HCT116 (cell line): Measurements from ENCODE around the gene MUS81. TPM values are rescaled to one million over a fixed set of nuclear protein-coding genes. Genes with fewer than 3 reads are reported as not detected.

Source experiments
- ATAC-seq: fragments of 200-7000 bp; cut with Tn5 transposase; 2 replicates; pipeline ENCODE4 v1.9.1; 2020; ENCODE audit warnings: mild to moderate bottlenecking, moderate library complexity
- BruUV-seq: library from RNA; stranded (reverse); fragments of 400-500 nt; replicated peaks from 2 replicates; lab custom pipeline; 2021; lab: Mats Ljungman, UMichigan
- CTCF ChIA-PET: fragments of 300-600 bp; sonication (Branson Sonifier 250); formaldehyde crosslinking; loops from one replicate; lab custom pipeline; 2021; ENCODE audit warnings: antibody characterized with exemption; lab: Charles Lee
- POLR2A ChIA-PET: fragments of 300-600, 350-600 bp; sonication (Branson Sonifier 250); formaldehyde crosslinking; loops from one replicate; lab custom pipeline; 2021; ENCODE audit warnings: antibody characterized with exemption; lab: Charles Lee
- RAD21 ChIA-PET, 2 experiments: fragments of 300-600 bp; sonication (Branson Sonifier 250); formaldehyde crosslinking; loops; one replicate each; lab custom pipeline; 2023; ENCODE audit warnings: low total read pairs in 2 of 2; ENCODE audit not compliant: uncharacterized antibody in 2 of 2, unreplicated experiment in 2 of 2, low non-redundant PET in 1 of 2; lab: Charles Lee
- DNase-seq: peaks from one replicate; pipeline ENCODE4 v3.0.0-alpha.2; 2010; ENCODE audit warnings: low read depth, low spot score
- H2AFZ ChIP-seq: fragments of 200-600 bp; shearing (Covaris generic), sonication (generic); 2 replicates; pipeline ENCODE4 v1.6.1; 2017; ENCODE audit warnings: low read depth, mixed run types, mixed read lengths, antibody characterized with exemption, low read length; ENCODE audit not compliant: poor library complexity, severe bottlenecking
- H3K27ac ChIP-seq: 2 replicates; pipeline ENCODE4 v1.5.1; 2012; ENCODE audit warnings: low read depth, low read length
- H3K27me3 ChIP-seq: fragments of 200-600 bp; sonication (generic); 2 replicates; pipeline ENCODE4 v1.6.1; 2016; ENCODE audit warnings: mixed run types, low read length, mixed read lengths; ENCODE audit not compliant: insufficient read depth
- H3K36me3 ChIP-seq, 2 experiments: fragments of 200-500 bp in 1 of 2; fragments of 200-600 bp in 1 of 2; sonication (Bioruptor generic) in 1 of 2; sonication (generic) in 1 of 2; 2 replicates each; pipeline versions ENCODE4 v1.5.1 to v1.6.1; 2014 to 2016; ENCODE audit warnings: low read length in 2 of 2, inconsistent platforms in 1 of 2, mixed read lengths in 1 of 2, mixed run types in 1 of 2; ENCODE audit not compliant: insufficient read depth in 2 of 2, control insufficient read depth in 1 of 2
- H3K4me1 ChIP-seq, 2 experiments: fragments of 200-600 bp in 1 of 2; sonication (generic) in 1 of 2; 2 replicates each; pipeline versions ENCODE4 v1.5.1 to v1.6.1; 2012 to 2017; ENCODE audit warnings: low read length in 2 of 2, inconsistent platforms in 1 of 2, mild to moderate bottlenecking in 1 of 2, mixed read lengths in 1 of 2, mixed run types in 1 of 2, moderate library complexity in 1 of 2; ENCODE audit not compliant: insufficient read depth in 2 of 2, control insufficient read depth in 1 of 2
- H3K4me2 ChIP-seq: fragments of 200-600 bp; sonication (generic); 2 replicates; pipeline ENCODE4 v1.6.1; 2017; ENCODE audit warnings: mixed run types, low read length, mixed read lengths
- H3K4me3 ChIP-seq, 2 experiments: fragments of 200-600 bp in 1 of 2; sonication (generic) in 1 of 2; replicated peaks in 1 of 2; 2 replicates each; pipeline ENCODE4 v1.5.1; 2011 to 2016; ENCODE audit warnings: low read length in 2 of 2, control low read depth in 1 of 2, low read depth in 1 of 2, mild to moderate bottlenecking in 1 of 2, mixed read lengths in 1 of 2, mixed run types in 1 of 2
- H3K79me2 ChIP-seq: fragments of 200-600 bp; sonication (generic); 2 replicates; pipeline ENCODE4 v1.6.1; 2017; ENCODE audit warnings: mild to moderate bottlenecking, mixed run types, low read length, moderate library complexity, mixed read lengths; ENCODE audit not compliant: insufficient read depth
- H3K9ac ChIP-seq: fragments of 200-600 bp; sonication (generic); 2 replicates; pipeline ENCODE4 v1.6.1; 2016; ENCODE audit warnings: low read length, mixed read lengths
- H3K9me2 ChIP-seq: fragments of 200-600 bp; sonication (generic), shearing (Covaris generic); 2 replicates; pipeline ENCODE4 v1.6.1; 2017; ENCODE audit warnings: mixed run types, mild to moderate bottlenecking, moderate library complexity; ENCODE audit not compliant: insufficient read depth
- H3K9me3 ChIP-seq, 2 experiments: fragments of 200-500 bp in 1 of 2; fragments of 200-600 bp in 1 of 2; sonication (Bioruptor generic) in 1 of 2; sonication (generic) in 1 of 2; 2 replicates each; pipeline ENCODE4 v1.6.1; 2014 to 2017; ENCODE audit warnings: low read length in 2 of 2, mixed read lengths in 2 of 2, inconsistent platforms in 1 of 2, low read depth in 1 of 2, mild to moderate bottlenecking in 1 of 2, mixed run types in 1 of 2, moderate library complexity in 1 of 2; ENCODE audit not compliant: control insufficient read depth in 1 of 2, insufficient read depth in 1 of 2
- H4K20me1 ChIP-seq: fragments of 200-600 bp; sonication (generic), shearing (Covaris generic); 2 replicates; pipeline ENCODE4 v1.6.1; 2017; ENCODE audit warnings: mixed run types, mild to moderate bottlenecking, moderate library complexity; ENCODE audit not compliant: insufficient read depth
- CBX3 ChIP-seq: IDR thresholded peaks from 2 replicates; pipeline ENCODE4 v1.6.1; 2012; ENCODE audit warnings: low read depth
- CEBPB ChIP-seq: IDR thresholded peaks from 2 replicates; pipeline ENCODE4 v1.6.1; 2012; ENCODE audit warnings: low read depth
- ELF1 ChIP-seq: IDR thresholded peaks from 2 replicates; pipeline ENCODE4 v1.6.1; 2012; ENCODE audit warnings: low read depth, borderline replicate concordance
- EZH2 ChIP-seq: fragments of 200-600 bp; sonication (generic); IDR thresholded peaks from 2 replicates; pipeline ENCODE4 v1.6.1; 2017; ENCODE audit warnings: antibody characterized with exemption, mixed run types
- EZH2phosphoT487 ChIP-seq: fragments of 200-600 bp; IDR thresholded peaks from 2 replicates; pipeline ENCODE4 v1.6.1; 2018; ENCODE audit warnings: antibody characterized with exemption, borderline replicate concordance
- FOSL1 ChIP-seq: IDR thresholded peaks from 2 replicates; pipeline ENCODE4 v1.6.1; 2012; ENCODE audit warnings: low read depth
- POLR2A ChIP-seq: IDR thresholded peaks from 2 replicates; pipeline ENCODE4 v1.7.0; 2011; ENCODE audit warnings: borderline replicate concordance; ENCODE audit not compliant: insufficient read depth, insufficient read length; ENCODE audit errors: extremely low read depth
- POLR2AphosphoS5 ChIP-seq: IDR thresholded peaks from 2 replicates; pipeline ENCODE4 v1.6.1; 2011; ENCODE audit warnings: mild to moderate bottlenecking, low read depth, low read length, moderate library complexity
- RAD21 ChIP-seq: IDR thresholded peaks from 2 replicates; pipeline ENCODE4 v1.6.1; 2012; ENCODE audit warnings: low read depth, mild to moderate bottlenecking
- SIN3A ChIP-seq: IDR thresholded peaks from 2 replicates; pipeline ENCODE4 v1.6.1; 2012; ENCODE audit warnings: low read depth
- SP1 ChIP-seq: IDR thresholded peaks from 2 replicates; pipeline ENCODE4 v1.6.1; 2012; ENCODE audit warnings: low read depth
- SRF ChIP-seq: IDR thresholded peaks from 2 replicates; pipeline ENCODE4 v1.6.1; 2012; ENCODE audit warnings: low read depth
- TCF7L2 ChIP-seq: IDR thresholded peaks from 2 replicates; pipeline ENCODE4 v1.7.0; 2011; ENCODE audit warnings: borderline replicate concordance, inconsistent platforms; ENCODE audit not compliant: insufficient read depth, insufficient read length; ENCODE audit errors: extremely low read depth
- YY1 ChIP-seq: IDR thresholded peaks from 2 replicates; pipeline ENCODE4 v1.6.1; 2011; ENCODE audit warnings: low read length, low read depth, moderate library complexity, mild to moderate bottlenecking; ENCODE audit not compliant: insufficient replicate concordance; ENCODE audit errors: extremely low read depth
- ZNF274 ChIP-seq: fragments of 200-500 bp; sonication (Bioruptor generic); IDR thresholded peaks from 2 replicates; pipeline ENCODE4 v1.6.1; 2014; ENCODE audit warnings: mild to moderate bottlenecking, low read depth, low read length, inconsistent platforms
- intact Hi-C: fragments of 100-400 bp; cut with micrococcal nuclease; formaldehyde crosslinking; loops from 2 replicates; pipeline ENCODE4 v1.10.0; 2022
- total RNA-seq: library from RNA; stranded (reverse); gene quantifications from one replicate; pipeline ENCODE4 v1.2.1, GENCODE V29; 2021; ENCODE audit not compliant: unreplicated experiment
- TF ChIP-seq, protein P1 (sequence below), 3 experiments: fragments of 200-600 bp in 1 of 3; sonication (generic) in 1 of 3; IDR thresholded peaks in 2 of 3; conservative IDR thresholded peaks in 1 of 3; 2 replicates each; pipeline ENCODE4 v1.5.1; 2012 to 2017; ENCODE audit warnings: low read depth in 2 of 3, low read length in 2 of 3, antibody characterized with exemption in 1 of 3, borderline replicate concordance in 1 of 3, control low read depth in 1 of 3, mild to moderate bottlenecking in 1 of 3, mixed read lengths in 1 of 3, mixed run types in 1 of 3, moderate library complexity in 1 of 3; ENCODE audit not compliant: insufficient read depth in 1 of 3
- TF ChIP-seq, protein P2 (sequence below): IDR thresholded peaks from 2 replicates; pipeline ENCODE4 v1.6.1; 2011; ENCODE audit warnings: mild to moderate bottlenecking, low read length, moderate library complexity; ENCODE audit not compliant: insufficient replicate concordance; ENCODE audit errors: extremely low read depth
- TF ChIP-seq, protein P3 (sequence below): IDR thresholded peaks from 2 replicates; pipeline ENCODE4 v1.6.1; 2012; ENCODE audit warnings: low read depth
- TF ChIP-seq, protein P4 (sequence below): IDR thresholded peaks from 2 replicates; pipeline ENCODE4 v1.6.1; 2012

The MUS81 gene
- total RNA-seq, 1 experiment from 2014 or later: 47.2 TPM

DNA sequence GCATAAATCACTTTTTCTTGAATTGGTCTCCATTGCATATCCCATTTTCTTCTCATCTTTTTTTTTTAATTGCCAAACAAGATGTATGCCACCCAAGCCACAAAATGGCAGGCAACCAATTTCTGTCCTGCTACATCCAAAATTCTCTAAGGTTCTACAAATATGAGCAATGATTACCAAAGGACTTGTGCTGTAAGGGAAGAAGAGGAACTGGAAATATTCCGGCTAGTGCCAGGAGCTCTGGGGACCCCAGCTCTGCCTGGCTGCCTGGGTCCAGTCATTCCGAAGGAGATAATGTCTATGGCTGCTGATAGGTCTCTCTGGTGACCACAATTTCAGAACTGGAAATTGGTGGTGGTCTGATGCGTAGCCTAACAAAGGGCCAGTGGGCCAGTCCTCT, 43.5 kb upstream of the MUS81 start:
- peak overlapping the region in 1 of 2 experiments; percentile 65; a peak in 1 of 4 replicates for H3K4me3 ChIP-seq
- intact Hi-C loops: no loop called here

More for the DNA sequence above, 43.5 kb upstream of the MUS81 start:
- Histone ChIP-seq H3K4me2 (peak overlapping the region; percentile 76; the same call in 1 of the 2 replicates), H3K9me2 (no peaks in the 10 kb centered on the region), H3K4me1 (peaks cover 0 to 12% of the 10 kb centered on the region in 2 experiments; a peak in 2 of 4 replicates), H3K9me3 (no peaks in the 10 kb centered on the region), H3K36me3 (no peaks in the 10 kb centered on the region), H4K20me1 (no peaks in the 10 kb centered on the region), H2AFZ (no peak overlapping the region), H3K9ac (0 out of 2 replicates have a peak overlapping the region, but pooled peaks have one; percentile 67), H3K79me2 (no peaks in the 10 kb centered on the region), H3K27ac (no peak overlapping the region), H3K27me3 (no peaks in the 10 kb centered on the region)
- CTCF ChIA-PET: interaction anchor here (1.1 to 3.7 kb wide), 6 partner anchors 24 to 105 kb away, joined by 3 to 36 read pairs (median 6); partner anchors contain the start of gene KAT5
- ATAC-seq (no peak), DNase-seq (no peak)
- BruUV-seq: no TSS peak
- POLR2A ChIA-PET: interaction anchor here (1.0 to 2.6 kb wide), 5 partner anchors 24 to 169 kb away, joined by 3 to 8 read pairs (median 3); partner anchors contain the start of genes AP5B1, KAT5 and MUS81
- RAD21 ChIA-PET: interaction anchor here (0.7 to 2.2 kb wide), 4 partner anchors 36 to 500 kb away, joined by 3 to 12 read pairs (median 5); partner anchors contain the start of gene KAT5 (in 1 of the 2)
- TF ChIP-seq POLR2AphosphoS5 (no peak), POLR2A (no peak), ELF1 (no peak), ZNF274 (no peak), TCF7L2 (no peak), SIN3A (no peak), FOSL1 (no peak), SP1 (no peak), EZH2phosphoT487 (no peak), YY1 (no peak), RAD21 (no peak), CBX3 (no peak), CEBPB (no peak), EZH2 (no peak), SRF (no peak)
- TF ChIP-seq, protein P1, sequence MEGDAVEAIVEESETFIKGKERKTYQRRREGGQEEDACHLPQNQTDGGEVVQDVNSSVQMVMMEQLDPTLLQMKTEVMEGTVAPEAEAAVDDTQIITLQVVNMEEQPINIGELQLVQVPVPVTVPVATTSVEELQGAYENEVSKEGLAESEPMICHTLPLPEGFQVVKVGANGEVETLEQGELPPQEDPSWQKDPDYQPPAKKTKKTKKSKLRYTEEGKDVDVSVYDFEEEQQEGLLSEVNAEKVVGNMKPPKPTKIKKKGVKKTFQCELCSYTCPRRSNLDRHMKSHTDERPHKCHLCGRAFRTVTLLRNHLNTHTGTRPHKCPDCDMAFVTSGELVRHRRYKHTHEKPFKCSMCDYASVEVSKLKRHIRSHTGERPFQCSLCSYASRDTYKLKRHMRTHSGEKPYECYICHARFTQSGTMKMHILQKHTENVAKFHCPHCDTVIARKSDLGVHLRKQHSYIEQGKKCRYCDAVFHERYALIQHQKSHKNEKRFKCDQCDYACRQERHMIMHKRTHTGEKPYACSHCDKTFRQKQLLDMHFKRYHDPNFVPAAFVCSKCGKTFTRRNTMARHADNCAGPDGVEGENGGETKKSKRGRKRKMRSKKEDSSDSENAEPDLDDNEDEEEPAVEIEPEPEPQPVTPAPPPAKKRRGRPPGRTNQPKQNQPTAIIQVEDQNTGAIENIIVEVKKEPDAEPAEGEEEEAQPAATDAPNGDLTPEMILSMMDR (IDR thresholded peaks at IDR 0.05 in 2 of 3, conservative IDR thresholded peaks at IDR 0.05 in 1 of 3; ENCODE audit: borderline replicate concordance in 1 of 3, insufficient read depth in 1 of 3, low read depth in 2 of 3, low read length in 2 of 3): no peak
- TF ChIP-seq, protein P2, sequence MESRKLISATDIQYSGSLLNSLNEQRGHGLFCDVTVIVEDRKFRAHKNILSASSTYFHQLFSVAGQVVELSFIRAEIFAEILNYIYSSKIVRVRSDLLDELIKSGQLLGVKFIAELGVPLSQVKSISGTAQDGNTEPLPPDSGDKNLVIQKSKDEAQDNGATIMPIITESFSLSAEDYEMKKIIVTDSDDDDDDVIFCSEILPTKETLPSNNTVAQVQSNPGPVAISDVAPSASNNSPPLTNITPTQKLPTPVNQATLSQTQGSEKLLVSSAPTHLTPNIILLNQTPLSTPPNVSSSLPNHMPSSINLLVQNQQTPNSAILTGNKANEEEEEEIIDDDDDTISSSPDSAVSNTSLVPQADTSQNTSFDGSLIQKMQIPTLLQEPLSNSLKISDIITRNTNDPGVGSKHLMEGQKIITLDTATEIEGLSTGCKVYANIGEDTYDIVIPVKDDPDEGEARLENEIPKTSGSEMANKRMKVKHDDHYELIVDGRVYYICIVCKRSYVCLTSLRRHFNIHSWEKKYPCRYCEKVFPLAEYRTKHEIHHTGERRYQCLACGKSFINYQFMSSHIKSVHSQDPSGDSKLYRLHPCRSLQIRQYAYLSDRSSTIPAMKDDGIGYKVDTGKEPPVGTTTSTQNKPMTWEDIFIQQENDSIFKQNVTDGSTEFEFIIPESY: no peak
- TF ChIP-seq, protein P3, sequence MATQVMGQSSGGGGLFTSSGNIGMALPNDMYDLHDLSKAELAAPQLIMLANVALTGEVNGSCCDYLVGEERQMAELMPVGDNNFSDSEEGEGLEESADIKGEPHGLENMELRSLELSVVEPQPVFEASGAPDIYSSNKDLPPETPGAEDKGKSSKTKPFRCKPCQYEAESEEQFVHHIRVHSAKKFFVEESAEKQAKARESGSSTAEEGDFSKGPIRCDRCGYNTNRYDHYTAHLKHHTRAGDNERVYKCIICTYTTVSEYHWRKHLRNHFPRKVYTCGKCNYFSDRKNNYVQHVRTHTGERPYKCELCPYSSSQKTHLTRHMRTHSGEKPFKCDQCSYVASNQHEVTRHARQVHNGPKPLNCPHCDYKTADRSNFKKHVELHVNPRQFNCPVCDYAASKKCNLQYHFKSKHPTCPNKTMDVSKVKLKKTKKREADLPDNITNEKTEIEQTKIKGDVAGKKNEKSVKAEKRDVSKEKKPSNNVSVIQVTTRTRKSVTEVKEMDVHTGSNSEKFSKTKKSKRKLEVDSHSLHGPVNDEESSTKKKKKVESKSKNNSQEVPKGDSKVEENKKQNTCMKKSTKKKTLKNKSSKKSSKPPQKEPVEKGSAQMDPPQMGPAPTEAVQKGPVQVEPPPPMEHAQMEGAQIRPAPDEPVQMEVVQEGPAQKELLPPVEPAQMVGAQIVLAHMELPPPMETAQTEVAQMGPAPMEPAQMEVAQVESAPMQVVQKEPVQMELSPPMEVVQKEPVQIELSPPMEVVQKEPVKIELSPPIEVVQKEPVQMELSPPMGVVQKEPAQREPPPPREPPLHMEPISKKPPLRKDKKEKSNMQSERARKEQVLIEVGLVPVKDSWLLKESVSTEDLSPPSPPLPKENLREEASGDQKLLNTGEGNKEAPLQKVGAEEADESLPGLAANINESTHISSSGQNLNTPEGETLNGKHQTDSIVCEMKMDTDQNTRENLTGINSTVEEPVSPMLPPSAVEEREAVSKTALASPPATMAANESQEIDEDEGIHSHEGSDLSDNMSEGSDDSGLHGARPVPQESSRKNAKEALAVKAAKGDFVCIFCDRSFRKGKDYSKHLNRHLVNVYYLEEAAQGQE: no peak
- TF ChIP-seq, protein P4, sequence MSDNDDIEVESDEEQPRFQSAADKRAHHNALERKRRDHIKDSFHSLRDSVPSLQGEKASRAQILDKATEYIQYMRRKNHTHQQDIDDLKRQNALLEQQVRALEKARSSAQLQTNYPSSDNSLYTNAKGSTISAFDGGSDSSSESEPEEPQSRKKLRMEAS: no peak
